ENCODE measurements around the gene KCNIP4. TPM values are rescaled to one million over a fixed set of nuclear protein-coding genes. Genes with fewer than 3 reads are reported as not detected.

KCNIP4 gene
- total and polyA plus RNA-seq, 4 donors: not detected

GRCh38 chr4:21775703-21776102 is 172.9 kb downstream of the KCNIP4 start:
- no peak overlapping the region for H3K4me3 ChIP-seq (ENCODE audit: low read length in 2 of 2)
- WGBS, 2 donors: 93 to 94% methylated on average over 3 of the region's 3 CpGs
- ATAC-seq (ENCODE audit: low FRiP score): no peak
- H3K27me3 ChIP-seq (ENCODE audit: control insufficient read depth in 1 of 2, insufficient read depth in 2 of 2, low read length in 1 of 2): no peaks in the 10 kb centered on the region
- intact Hi-C loops (cut with DNase I): no loop called here
- no peaks in the 10 kb centered on the region for H3K9me3 ChIP-seq (ENCODE audit: control insufficient read depth, low read length)
- no peak for DNase-seq
- no peak overlapping the region for H3K27ac ChIP-seq (ENCODE audit: low read depth in 1 of 2, low read length in 2 of 2)
- H3K36me3 ChIP-seq (ENCODE audit: control insufficient read depth in 1 of 2, insufficient read depth in 2 of 2, low read length in 1 of 2): no peaks in the 10 kb centered on the region
- H3K4me1 ChIP-seq (ENCODE audit: control insufficient read depth in 1 of 2, insufficient read depth in 2 of 2, low read length in 2 of 2): no peaks in the 10 kb centered on the region

GRCh38 chr4:21769404-21770147 is 179.0 kb downstream of the KCNIP4 start:
- ATAC-seq (ENCODE audit: low FRiP score): no peak

DNA sequence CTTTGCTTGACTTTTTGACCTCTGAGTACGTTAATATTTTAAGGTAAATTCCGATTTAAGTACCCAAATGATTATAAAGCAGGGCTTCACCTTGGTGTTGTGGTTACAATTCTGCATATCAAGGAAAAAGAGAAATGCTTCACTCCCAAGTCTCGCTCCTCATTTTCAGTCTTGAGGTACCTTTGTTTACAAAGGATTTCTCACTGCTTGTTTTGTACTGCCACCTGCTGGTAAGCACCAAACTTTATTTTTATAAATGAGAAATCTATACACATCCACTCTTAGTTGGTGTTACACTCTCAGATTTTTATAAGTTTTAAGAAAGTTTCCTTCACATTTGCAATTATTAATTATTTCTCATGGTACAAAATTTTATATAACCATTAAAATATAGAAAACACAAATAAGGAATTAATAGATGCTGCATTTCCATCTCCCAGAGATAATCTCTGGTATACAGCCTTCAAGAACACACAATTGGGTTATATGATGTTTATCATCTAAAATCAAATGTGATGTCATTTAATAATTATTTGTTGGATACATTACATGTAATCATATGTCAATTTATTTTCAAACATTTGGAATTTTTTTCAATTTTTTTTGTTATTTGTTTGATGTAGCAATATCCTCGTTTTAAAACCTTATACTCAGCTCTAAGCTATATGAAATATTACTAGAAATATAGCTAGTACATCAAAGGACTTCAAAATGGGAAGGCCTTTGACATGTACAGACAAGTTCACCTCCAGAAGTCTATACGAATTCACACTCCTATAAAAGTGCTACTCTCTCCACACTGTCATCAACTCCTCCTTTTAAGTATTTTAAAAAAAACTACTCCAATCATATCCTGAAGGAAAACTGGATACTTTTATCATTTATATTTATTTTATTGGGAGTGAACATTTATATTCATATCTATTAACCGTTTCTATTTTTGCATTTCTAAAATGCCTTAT is 179.9 kb downstream of the KCNIP4 start:
- Histone ChIP-seq H3K4me3 (ENCODE audit: low read length in 2 of 2) (no peak overlapping the region), H3K27ac (ENCODE audit: low read depth in 1 of 2, low read length in 2 of 2) (no peak overlapping the region), H3K27me3 (ENCODE audit: control insufficient read depth in 1 of 2, insufficient read depth in 2 of 2, low read length in 1 of 2) (no peaks in the 10 kb centered on the region), H3K9me3 (ENCODE audit: control insufficient read depth, low read length) (no peaks in the 10 kb centered on the region), H3K4me1 (ENCODE audit: control insufficient read depth in 1 of 2, insufficient read depth in 2 of 2, low read length in 2 of 2) (no peaks in the 10 kb centered on the region), H3K36me3 (ENCODE audit: control insufficient read depth in 1 of 2, insufficient read depth in 2 of 2, low read length in 1 of 2) (no peaks in the 10 kb centered on the region)
- 22 to 26% methylated on average over 6 of the region's 6 CpGs for WGBS, 2 donors
- intact Hi-C loops (cut with DNase I): loop anchor here in 1 of 2 donors (10.0 kb wide), 1 partner anchor 994 kb away; no protein-coding TSS in a partner anchor
- DNase-seq (no peak), ATAC-seq (ENCODE audit: low FRiP score) (no peak)

More at GRCh38 chr4:21769404-21770147, 179.0 kb downstream of the KCNIP4 start:
- no peaks in the 10 kb centered on the region for H3K36me3 ChIP-seq (ENCODE audit: control insufficient read depth in 1 of 2, insufficient read depth in 2 of 2, low read length in 1 of 2)
- DNase-seq: no peak
- intact Hi-C loops (cut with DNase I): loop anchor here in 1 of 2 donors (10.0 kb wide), 1 partner anchor 995 kb away; no protein-coding TSS in a partner anchor
- H3K27me3 ChIP-seq (ENCODE audit: control insufficient read depth in 1 of 2, insufficient read depth in 2 of 2, low read length in 1 of 2): no peaks in the 10 kb centered on the region
- no peaks in the 10 kb centered on the region for H3K9me3 ChIP-seq (ENCODE audit: control insufficient read depth, low read length)
- H3K27ac ChIP-seq (ENCODE audit: low read depth in 1 of 2, low read length in 2 of 2): no peak overlapping the region
- no peaks in the 10 kb centered on the region for H3K4me1 ChIP-seq (ENCODE audit: control insufficient read depth in 1 of 2, insufficient read depth in 2 of 2, low read length in 2 of 2)
- 28 to 32% methylated on average over 4 of the region's 4 CpGs for WGBS, 2 donors
- H3K4me3 ChIP-seq (ENCODE audit: low read length in 2 of 2): no peak overlapping the region

DNA sequence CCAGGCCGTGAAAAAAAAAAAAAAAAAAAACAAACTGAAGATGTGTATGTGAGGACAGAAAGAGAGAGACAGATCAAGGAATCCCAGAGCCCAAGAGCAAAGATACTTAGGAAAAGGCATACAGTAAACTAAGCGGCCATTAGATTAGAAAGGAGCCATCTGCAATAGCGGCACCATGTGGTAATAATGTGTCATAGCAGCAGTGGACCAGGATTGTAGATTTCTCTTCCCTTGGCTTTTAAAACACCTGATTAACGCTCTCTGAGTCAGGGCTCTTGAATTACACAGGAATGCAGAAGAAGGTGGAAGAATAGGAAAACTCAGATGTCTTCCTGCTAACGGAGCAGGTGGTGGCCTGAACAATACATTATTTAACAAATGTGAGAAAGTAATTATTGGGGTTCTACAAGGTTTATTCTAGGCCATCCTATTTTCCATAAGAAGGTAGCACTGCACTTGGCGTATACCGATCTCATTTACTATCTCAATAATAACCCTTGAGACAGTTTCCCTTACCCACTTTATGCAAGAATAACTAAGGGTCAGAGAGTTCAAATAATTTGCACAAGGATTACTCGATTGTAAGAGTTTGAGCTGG is 182.7 kb downstream of the KCNIP4 start:
- intact Hi-C loops (cut with DNase I): loop anchor here (2.0 to 10.0 kb wide), 2 partner anchors 253 to 991 kb away; no protein-coding TSS in a partner anchor
- H3K27me3 ChIP-seq (ENCODE audit: control insufficient read depth in 1 of 2, insufficient read depth in 2 of 2, low read length in 1 of 2): no peaks in the 10 kb centered on the region
- no peak overlapping the region for H3K4me3 ChIP-seq (ENCODE audit: low read length in 2 of 2)
- H3K36me3 ChIP-seq (ENCODE audit: control insufficient read depth in 1 of 2, insufficient read depth in 2 of 2, low read length in 1 of 2): no peaks in the 10 kb centered on the region
- WGBS, 2 donors: 33 to 34% methylated on average over 8 of the region's 8 CpGs
- no peaks in the 10 kb centered on the region for H3K9me3 ChIP-seq (ENCODE audit: control insufficient read depth, low read length)
- ATAC-seq (ENCODE audit: low FRiP score) (peak; percentile 63), DNase-seq (no peak)
- no peaks in the 10 kb centered on the region for H3K4me1 ChIP-seq (ENCODE audit: control insufficient read depth in 1 of 2, insufficient read depth in 2 of 2, low read length in 2 of 2)
- no peak overlapping the region for H3K27ac ChIP-seq (ENCODE audit: low read depth in 1 of 2, low read length in 2 of 2)

DNA sequence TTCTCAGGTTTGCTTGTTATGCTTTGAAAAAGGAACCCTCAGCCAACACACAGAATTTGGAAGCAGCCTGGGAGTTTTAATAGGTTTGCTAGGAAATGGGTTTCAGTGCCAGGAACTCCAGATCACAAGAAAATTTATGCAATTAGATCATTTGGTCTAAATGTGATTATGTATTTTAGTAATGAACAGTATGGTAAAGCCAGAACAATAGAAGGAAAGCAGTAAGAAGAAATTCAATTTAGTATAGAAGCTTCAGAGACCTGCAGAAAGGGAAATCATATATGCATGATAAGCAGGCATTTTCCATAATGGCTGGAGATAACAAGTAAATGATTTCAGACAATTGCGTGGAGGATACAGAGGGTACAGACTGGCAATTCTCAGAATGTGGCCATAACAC is 184.7 kb downstream of the KCNIP4 start:
- no peak for DNase-seq
- Histone ChIP-seq H3K27ac (ENCODE audit: low read depth in 1 of 2, low read length in 2 of 2) (no peak overlapping the region), H3K36me3 (ENCODE audit: control insufficient read depth in 1 of 2, insufficient read depth in 2 of 2, low read length in 1 of 2) (no peaks in the 10 kb centered on the region), H3K27me3 (ENCODE audit: control insufficient read depth in 1 of 2, insufficient read depth in 2 of 2, low read length in 1 of 2) (no peaks in the 10 kb centered on the region), H3K4me3 (ENCODE audit: low read length in 2 of 2) (no peak overlapping the region), H3K4me1 (ENCODE audit: control insufficient read depth in 1 of 2, insufficient read depth in 2 of 2, low read length in 2 of 2) (no peaks in the 10 kb centered on the region), H3K9me3 (ENCODE audit: control insufficient read depth, low read length) (no peaks in the 10 kb centered on the region)
- WGBS, 2 donors: 38 to 46% methylated on average over 1 of the region's 1 CpG
- intact Hi-C loops (cut with DNase I): loop anchor here in 1 of 2 donors (10.0 kb wide), 1 partner anchor 989 kb away; no protein-coding TSS in a partner anchor
- no peak for ATAC-seq (ENCODE audit: low FRiP score)

GRCh38 chr4:21757248-21757647 is 191.3 kb downstream of the KCNIP4 start:
- ATAC-seq (ENCODE audit: low FRiP score) (no peak), DNase-seq (no peak)
- H3K9me3 ChIP-seq (ENCODE audit: control insufficient read depth, low read length): no peaks in the 10 kb centered on the region
- intact Hi-C loops (cut with DNase I): no loop called here
- WGBS, 2 donors: 19 to 25% methylated on average over 2 of the region's 2 CpGs
- no peaks in the 10 kb centered on the region for H3K36me3 ChIP-seq (ENCODE audit: control insufficient read depth in 1 of 2, insufficient read depth in 2 of 2, low read length in 1 of 2)
- H3K27ac ChIP-seq (ENCODE audit: low read depth in 1 of 2, low read length in 2 of 2): no peak overlapping the region
- H3K4me1 ChIP-seq (ENCODE audit: control insufficient read depth in 1 of 2, insufficient read depth in 2 of 2, low read length in 2 of 2): no peaks in the 10 kb centered on the region
- no peak overlapping the region for H3K4me3 ChIP-seq (ENCODE audit: low read length in 2 of 2)
- H3K27me3 ChIP-seq (ENCODE audit: control insufficient read depth in 1 of 2, insufficient read depth in 2 of 2, low read length in 1 of 2): no peaks in the 10 kb centered on the region

GRCh38 chr4:21753084-21753760 is 195.3 kb downstream of the KCNIP4 start:
- 70 to 82% methylated on average over 3 of the region's 3 CpGs for WGBS, 2 donors
- H3K9me3 ChIP-seq (ENCODE audit: control insufficient read depth, low read length): no peaks in the 10 kb centered on the region
- no peak for DNase-seq
- no peaks in the 10 kb centered on the region for H3K4me1 ChIP-seq (ENCODE audit: control insufficient read depth in 1 of 2, insufficient read depth in 2 of 2, low read length in 2 of 2)
- H3K27ac ChIP-seq (ENCODE audit: low read depth in 1 of 2, low read length in 2 of 2): no peak overlapping the region
- ATAC-seq (ENCODE audit: low FRiP score): no peak
- intact Hi-C loops (cut with DNase I): no loop called here
- no peak overlapping the region for H3K4me3 ChIP-seq (ENCODE audit: low read length in 2 of 2)
- no peaks in the 10 kb centered on the region for H3K36me3 ChIP-seq (ENCODE audit: control insufficient read depth in 1 of 2, insufficient read depth in 2 of 2, low read length in 1 of 2)
- no peaks in the 10 kb centered on the region for H3K27me3 ChIP-seq (ENCODE audit: control insufficient read depth in 1 of 2, insufficient read depth in 2 of 2, low read length in 1 of 2)

DNA sequence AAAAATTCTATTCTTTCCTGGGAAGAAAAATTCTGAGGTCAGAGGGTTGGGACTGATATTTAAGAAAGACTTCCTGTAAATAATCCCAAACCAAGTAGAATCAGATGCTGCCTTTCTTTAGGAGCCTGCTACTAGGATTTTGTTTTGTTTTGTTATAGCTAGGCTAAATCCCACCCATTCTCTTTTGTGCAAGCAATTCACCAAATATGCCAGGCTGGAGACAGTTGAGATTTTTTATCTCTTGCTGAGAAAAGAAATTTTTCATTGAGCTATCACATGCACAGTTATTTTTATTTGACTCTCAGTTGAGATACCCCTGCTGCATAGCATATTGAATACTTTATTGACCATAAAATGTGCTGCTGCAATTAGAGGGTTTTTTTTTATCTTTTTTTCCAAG is 196.0 kb downstream of the KCNIP4 start:
- no peaks in the 10 kb centered on the region for H3K27me3 ChIP-seq (ENCODE audit: control insufficient read depth in 1 of 2, insufficient read depth in 2 of 2, low read length in 1 of 2)
- no peaks in the 10 kb centered on the region for H3K36me3 ChIP-seq (ENCODE audit: control insufficient read depth in 1 of 2, insufficient read depth in 2 of 2, low read length in 1 of 2)
- no peak for DNase-seq
- H3K9me3 ChIP-seq (ENCODE audit: control insufficient read depth, low read length): no peaks in the 10 kb centered on the region
- H3K27ac ChIP-seq (ENCODE audit: low read depth in 1 of 2, low read length in 2 of 2): no peak overlapping the region
- no peak overlapping the region for H3K4me3 ChIP-seq (ENCODE audit: low read length in 2 of 2)
- intact Hi-C loops (cut with DNase I): no loop called here
- H3K4me1 ChIP-seq (ENCODE audit: control insufficient read depth in 1 of 2, insufficient read depth in 2 of 2, low read length in 2 of 2): no peaks in the 10 kb centered on the region
- ATAC-seq (ENCODE audit: low FRiP score): no peak
